Purkinje cell (primary cell): ENCODE data around the gene NPAS2. TPM values are rescaled to one million over a fixed set of nuclear protein-coding genes. Genes with fewer than 3 reads are reported as not detected.

Experiments
- polyA plus RNA-seq: library from polyadenylated mRNA; unstranded; fragments of >200 nt; fragmentation: Nextera tagmentation; gene quantifications from 2 replicates; pipeline ENCODE4 v1.2.1, GENCODE V29; 2014

Gene NPAS2, protein sequence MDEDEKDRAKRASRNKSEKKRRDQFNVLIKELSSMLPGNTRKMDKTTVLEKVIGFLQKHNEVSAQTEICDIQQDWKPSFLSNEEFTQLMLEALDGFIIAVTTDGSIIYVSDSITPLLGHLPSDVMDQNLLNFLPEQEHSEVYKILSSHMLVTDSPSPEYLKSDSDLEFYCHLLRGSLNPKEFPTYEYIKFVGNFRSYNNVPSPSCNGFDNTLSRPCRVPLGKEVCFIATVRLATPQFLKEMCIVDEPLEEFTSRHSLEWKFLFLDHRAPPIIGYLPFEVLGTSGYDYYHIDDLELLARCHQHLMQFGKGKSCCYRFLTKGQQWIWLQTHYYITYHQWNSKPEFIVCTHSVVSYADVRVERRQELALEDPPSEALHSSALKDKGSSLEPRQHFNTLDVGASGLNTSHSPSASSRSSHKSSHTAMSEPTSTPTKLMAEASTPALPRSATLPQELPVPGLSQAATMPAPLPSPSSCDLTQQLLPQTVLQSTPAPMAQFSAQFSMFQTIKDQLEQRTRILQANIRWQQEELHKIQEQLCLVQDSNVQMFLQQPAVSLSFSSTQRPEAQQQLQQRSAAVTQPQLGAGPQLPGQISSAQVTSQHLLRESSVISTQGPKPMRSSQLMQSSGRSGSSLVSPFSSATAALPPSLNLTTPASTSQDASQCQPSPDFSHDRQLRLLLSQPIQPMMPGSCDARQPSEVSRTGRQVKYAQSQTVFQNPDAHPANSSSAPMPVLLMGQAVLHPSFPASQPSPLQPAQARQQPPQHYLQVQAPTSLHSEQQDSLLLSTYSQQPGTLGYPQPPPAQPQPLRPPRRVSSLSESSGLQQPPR
- 1.7 and 2.5 TPM in 2 replicates for polyA plus RNA-seq

DNA sequence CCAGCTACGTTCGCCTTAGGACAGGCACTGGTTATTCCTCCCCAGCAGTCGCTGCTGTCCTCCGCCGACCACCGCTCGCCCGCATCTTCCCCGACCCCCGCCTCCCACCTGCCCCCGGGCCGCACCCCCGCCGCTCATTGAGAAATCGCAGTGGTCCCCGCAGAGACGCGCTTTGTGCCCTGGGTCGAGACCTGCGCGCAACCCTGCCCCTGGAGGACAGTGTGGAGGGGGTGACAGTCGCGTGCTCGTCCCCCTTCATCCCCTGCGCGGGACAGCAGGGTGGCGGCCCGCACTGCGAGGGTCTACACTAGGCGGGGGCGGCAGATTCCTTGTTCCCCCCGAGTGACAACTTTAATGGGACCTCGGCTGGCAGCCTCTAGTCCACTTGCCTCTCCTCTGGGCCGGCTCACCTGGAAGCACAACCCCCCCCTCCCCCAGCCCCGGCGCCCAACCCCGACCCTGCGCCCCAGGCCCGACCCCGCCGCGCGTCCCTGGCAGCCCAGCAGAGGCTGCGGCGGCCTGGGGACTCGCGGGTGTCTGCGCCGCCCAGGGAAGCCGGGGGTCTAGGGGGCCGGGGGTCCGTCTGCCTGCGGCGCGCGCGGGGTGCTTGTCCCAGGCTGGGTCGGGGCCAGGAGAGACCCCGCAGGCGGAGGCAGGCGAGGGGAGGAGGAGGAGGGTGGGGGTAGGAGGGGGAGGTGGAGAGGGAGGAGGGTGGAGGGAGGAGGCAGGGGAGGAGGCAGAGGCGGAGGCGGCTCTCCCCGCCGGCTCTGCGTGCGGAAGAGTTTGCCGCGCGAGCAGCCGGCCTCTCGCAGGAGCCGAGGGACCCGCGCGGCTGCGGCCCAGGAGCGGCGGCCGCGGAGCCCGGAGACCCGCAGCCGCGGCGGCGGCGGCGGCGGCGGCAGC, at the start of gene NPAS2:
Gene NPAS2, plus strand, starts transcription at position 770 of the 903 bp plus-strand sequence. CDS start 84,616 bp downstream, outside the sequence.

DNA sequence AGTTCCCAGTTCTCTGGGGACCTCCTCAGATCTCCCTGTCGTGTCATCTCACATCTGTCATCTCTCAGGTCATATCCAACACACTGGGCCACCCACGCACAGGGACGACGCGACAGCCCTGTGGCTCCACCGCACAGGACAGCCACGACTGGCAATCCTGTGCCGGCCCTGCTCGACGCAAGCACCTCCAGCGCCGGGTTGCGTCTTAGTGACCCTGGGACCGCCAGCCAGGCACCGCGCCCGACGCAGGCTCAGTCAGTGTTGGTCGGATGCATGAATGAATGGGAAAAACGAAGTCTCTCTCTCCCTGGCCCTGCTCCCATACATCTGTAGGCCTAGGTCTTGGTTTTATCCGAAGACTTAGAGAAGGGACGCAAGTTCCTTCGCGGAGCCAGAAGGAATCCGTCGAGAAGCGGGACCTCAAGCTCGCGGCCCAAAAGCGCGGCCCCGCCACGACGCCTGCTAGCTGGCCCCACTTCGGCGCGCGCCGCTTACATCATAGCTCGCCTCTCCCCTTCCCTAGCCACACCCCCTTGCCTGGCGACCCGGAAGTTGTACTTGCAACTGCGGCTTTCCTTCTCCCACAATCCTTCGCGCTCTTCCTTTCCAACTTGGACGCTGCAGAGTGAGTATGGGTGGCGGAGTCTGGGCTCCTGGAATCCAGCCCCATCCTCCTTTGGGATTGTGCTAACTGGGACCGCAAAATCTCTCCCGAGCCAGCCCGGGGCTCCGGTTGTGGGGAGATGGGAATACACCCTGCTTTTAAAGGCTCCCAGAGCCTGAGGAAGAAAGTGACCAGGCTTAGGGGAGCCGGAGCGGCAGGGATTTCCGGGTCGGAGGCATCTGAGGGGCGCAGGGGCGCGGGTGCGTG, 182.0 kb downstream of the NPAS2 start, which contains the start of gene RPL31:
Gene RPL31, plus strand, starts transcription at position 599 of the 871 bp plus-strand sequence. CDS start 413 bp downstream, outside the sequence.

Other genes starting within 250 kb of the NPAS2 start
- 1,242 and 1,327 TPM in 2 replicates for gene RPL31, start 182.2 kb downstream of the NPAS2 start, polyA plus RNA-seq